Measurements from ENCODE around the gene GLB1L2.
A peak's percentile ranks its signal among the peaks of the same experiment; 100 is the strongest.

Gene GLB1L2

DNA sequence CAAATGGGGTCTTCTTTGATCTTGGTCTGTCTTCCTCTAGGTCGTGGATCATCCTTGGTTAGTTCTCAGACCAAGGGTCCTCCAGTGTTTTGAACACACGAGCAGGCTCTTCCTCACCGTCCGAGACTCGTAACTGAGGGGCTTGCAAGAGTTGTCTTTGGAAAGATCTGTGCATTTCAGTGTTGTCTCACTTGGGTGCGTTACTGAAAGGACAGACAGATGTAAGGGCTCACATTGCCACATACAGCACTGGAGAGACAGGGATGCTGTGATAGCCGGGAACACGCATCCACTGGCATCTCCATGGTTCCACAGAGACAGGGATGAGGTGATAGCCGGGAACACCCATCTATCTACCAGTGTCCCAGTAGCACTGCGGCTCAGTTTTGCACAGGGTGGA lies 15.7 kb downstream of the GLB1L2 start:
- no peak for DNase-seq (ENCODE audit: low read depth)

DNA sequence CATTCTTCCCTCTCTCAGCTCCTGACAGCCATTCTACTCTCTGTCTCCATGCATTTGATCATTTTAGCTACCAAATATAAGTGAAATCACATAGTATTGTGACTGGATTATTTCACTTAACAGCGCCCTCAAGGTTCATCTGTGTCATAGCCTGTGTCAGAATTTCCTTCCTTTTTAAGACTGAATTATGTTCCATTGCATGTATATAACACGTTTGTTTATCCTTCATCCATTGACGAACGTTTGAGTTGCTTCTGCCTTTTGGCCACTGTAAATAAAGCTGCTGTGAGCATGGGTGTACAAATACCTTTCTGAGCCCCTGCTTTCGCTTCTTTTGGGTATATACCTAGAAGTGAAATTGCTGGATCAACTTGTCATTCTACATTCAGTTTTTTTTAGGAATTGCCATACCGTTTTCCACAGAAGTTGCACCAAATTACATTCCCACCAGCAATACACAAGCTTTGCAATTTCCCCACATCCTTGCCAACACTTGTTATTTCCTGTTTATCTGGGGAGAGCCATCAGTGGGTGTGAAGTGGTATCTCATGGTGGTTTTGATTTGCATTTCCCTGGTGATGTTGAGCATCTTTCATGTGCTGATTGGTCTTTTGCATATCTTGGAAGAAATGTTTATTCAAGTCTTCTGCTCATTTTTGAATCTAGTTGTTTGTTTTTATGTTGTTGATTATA lies 17.5 kb downstream of the GLB1L2 start:
- DNase-seq (ENCODE audit: low read depth) = no peak

- DNase-seq (ENCODE audit: low read depth) = no peak
Observed at GRCh38 chr11:134349802-134350355, 18.1 kb downstream of the GLB1L2 start.

- DNase-seq (ENCODE audit: low read depth) = no peak
Observed at GRCh38 chr11:134350381-134350780, 18.6 kb downstream of the GLB1L2 start.

DNA sequence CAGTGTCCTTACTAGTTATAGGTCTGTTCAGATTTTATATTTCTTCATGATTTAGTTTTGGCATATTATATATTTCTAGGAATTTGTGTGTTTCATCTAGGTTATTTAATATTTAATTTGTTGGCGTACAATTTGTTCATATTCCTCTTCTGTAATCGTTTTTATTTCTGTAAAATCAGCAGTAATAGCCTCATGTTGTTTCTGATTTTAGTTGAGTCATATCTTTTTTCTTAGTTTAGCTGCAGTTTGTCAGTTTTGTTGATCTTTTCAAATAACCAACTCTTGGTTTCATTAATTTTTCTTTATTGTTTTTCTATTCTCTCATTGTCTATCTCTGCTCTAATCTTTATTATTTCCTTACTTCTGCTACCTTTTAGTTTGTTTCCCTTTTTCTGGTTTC lies 20.3 kb downstream of the GLB1L2 start:
- no peak for DNase-seq (ENCODE audit: low read depth)

DNA sequence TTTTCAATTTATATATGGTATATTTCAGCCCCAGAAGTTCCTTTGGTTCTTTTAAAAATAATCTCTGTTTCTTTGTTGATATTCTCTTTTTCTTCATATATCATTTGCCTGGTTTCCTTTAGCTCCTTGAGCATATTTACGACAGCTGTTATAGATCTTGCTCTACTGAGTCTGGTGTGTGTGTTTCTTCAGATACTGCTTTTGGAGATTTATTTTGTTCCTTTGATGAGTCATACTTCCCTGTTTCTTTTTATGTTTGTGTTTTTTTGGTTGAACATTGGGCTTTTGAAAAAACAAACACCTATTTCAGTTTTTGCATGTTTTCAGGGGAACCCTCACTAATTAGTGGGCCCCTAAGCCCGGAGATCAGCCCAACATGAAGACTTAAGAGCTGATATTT lies 23.3 kb downstream of the GLB1L2 start:
- no peak for DNase-seq (ENCODE audit: low read depth)

GRCh38 chr11:134355656-134356055 lies 23.9 kb downstream of the GLB1L2 start:
- DNase-seq (ENCODE audit: low read depth) = no peak

- DNase-seq (ENCODE audit: low read depth) = no peak
Observed at GRCh38 chr11:134356656-134357544, 25.1 kb downstream of the GLB1L2 start.

DNA sequence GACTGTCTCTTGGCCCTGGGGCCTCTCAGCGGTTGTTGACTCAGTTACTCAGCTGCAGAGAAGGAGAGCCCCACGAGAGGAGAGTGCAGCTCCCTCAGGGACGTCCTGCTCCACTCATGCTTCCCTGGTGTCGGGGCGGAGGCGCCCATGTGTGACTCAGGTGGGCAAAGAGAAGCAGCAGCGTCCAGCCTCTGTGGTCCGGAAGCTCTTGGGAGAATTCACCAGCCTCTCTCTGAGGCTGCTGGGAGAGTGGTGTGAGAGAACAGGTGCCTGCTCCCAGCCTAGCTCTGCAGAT lies 25.7 kb downstream of the GLB1L2 start:
- no peak for DNase-seq (ENCODE audit: low read depth)

GRCh38 chr11:134358165-134358855 lies 26.5 kb downstream of the GLB1L2 start:
- DNase-seq (ENCODE audit: low read depth) = no peak

- no peak for DNase-seq (ENCODE audit: low read depth)
Observed at GRCh38 chr11:134358856-134359490, 27.2 kb downstream of the GLB1L2 start.

DNA sequence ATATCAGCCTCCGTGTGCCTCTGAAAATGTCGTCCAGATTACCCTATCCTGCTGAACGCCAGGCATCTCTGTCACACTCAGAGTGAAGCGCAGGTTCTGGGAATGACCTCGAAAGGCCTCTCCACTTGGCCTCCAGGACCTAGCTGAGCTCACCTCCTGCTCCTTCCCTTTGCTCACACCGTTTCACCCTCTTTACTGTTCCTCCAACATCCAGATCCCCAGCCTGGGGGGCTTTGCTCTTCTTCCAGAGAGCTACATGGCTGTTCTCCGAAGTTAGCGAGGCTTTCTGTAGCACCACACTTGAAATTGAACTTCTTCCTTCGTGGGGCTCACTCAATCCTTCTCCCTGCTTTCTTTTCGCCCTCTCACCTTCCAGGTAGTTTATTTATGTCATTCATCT lies 27.9 kb downstream of the GLB1L2 start:
- no peak for DNase-seq (ENCODE audit: low read depth)

DNA sequence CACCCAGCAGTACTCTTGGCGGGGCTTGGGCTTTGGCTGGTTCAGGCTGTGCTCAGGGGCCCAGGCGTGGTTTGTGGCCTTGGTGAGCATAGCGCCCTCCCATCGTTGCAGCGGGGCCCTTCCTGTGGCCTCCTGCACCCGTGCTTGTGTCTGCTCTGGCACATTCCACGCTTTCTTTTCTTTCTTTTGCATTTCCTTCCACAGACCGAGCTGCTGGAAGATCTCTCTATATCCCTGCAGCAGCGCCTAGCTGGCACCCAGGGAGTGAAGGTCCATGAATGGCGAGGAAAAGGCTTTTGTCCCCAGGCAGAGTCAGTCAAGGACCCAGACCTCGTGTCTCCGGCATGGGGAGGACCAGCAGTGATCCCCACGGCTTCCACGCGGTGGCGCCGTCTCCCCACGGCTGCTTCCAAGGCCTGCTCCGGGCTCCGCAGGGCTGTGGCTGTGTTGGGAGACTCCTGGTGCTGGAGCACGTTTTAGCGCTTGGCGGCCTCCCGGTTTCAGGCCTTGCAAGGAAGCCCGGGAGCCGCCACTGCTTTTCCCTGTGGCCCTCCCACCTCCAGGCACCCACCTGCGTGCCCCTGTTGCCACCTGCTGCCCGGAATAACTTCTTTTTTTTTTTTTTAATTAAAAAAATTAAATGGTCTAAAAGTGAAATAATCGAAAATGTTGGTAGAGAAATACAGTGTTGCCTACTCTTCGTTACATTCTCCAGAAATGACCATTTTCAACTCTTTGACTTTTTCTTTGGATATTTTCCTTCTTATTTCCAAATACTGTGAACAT lies 28.5 kb downstream of the GLB1L2 start:
- DNase-seq (ENCODE audit: low read depth) = peak; percentile 47

GRCh38 chr11:134361661-134362060 lies 29.9 kb downstream of the GLB1L2 start:
- no peak for DNase-seq (ENCODE audit: low read depth)

DNA sequence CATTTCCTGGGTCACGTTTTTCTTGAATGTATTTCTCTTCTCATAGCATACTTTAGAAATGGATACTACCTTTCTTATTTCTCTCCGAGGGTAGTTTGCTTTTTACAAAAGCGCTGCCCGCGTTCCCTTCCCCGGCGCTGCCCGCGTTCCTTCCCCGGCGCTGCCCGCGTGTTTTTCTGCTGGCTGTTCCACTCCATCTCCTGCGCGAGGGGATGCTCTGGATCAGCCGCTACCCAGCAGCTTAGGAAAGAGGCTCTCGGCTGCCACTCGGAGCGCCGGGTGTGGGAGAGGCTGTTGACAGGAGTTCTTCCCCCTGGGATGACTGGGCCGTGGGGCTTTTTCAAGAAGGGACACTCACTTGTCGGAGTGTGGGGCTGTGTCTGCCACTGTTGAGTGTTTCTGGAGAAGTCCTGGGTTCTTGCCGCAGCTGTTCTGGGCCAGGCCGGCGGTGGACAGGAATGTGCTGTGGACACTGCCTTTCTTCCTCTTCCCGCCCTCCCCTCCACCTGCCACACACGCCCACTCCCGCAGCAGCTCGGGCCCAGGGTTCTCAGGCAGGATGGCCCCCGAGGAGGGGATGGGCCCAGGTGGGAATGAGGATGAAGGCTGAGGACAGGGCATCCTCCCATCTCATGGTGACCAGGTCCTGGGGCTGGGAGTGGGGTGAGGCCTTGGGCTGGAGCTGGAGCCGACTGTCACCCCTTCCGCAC lies 30.6 kb downstream of the GLB1L2 start:
- DNase-seq (ENCODE audit: low read depth) = no peak

DNA sequence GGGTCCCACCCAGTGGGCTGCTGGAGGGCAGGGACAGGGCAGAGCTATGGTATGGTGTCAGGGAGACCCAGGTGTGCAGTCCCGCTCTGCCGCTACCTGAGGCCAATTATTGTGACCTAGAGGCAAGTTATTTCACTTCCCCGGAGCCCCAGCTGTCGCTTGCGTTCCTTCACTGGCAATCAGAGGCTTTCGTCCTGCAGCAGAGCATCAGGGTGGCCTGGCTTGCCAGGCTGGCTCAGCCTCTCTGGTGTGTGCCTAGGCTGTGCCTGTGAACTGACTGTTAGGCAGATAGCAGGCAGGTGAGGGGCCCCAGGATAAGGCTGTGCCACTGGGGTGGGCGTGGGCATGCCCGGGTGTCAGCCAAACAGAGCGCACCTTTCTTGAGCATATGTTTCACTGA lies 31.4 kb downstream of the GLB1L2 start:
- no peak for DNase-seq (ENCODE audit: low read depth)

DNA sequence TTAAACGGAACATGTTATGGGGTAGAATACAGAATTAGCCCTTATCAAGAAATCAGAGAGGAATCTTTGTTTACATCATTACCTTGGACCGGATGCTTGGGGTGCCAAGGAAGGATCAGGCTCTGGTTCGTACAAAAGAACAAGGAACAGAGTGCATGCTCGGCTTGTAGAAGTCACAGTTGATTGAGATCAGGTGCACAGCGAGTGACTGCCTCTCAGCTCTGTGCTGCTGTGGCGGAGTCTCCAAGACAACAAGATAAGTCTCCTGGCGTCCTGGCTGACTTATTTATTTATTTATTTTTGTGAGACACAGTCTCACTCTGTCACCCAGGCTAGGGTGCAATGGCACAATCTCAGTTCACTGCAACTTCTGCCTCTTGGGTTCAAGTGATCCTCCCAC lies 31.8 kb downstream of the GLB1L2 start:
- no peak for DNase-seq (ENCODE audit: low read depth)

DNA sequence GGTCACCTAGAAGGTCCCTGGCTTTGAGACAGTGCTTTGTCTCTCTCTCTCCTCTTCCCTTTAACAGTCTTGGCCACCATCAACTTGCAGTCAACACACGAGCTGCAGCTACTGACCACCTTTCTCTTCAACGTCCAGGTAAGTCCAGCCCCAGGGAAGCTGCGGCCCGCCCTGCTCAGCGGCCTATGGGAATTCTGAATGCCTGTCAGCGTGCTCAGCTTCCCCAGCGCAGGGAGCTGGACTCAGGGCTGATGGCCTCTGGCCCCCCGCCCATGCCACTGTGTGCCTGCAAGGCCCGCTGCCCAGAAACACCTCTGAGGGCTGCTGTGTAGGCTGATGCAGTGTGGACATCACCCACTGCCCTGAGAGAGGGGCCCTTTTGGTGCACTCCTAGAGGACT lies 32.5 kb downstream of the GLB1L2 start:
- no peak for DNase-seq (ENCODE audit: low read depth)

GRCh38 chr11:134365011-134365925 lies 33.5 kb downstream of the GLB1L2 start:
- no peak for DNase-seq (ENCODE audit: low read depth)

GRCh38 chr11:134366254-134366653 lies 34.5 kb downstream of the GLB1L2 start:
- no peak for DNase-seq (ENCODE audit: low read depth)

Data from CMK (cell line).